ENCODE data around the gene TRDN.
"Not testable (repeated sequence)": the region's sequence is repeated elsewhere in the genome, so short reads cannot be mapped to it uniquely, and the experiment has no call there.

The TRDN gene

GRCh38 chr6:123295181-123295580, 341.6 kb downstream of the TRDN start:
- DNase-seq (ENCODE audit: low read depth), result no peak
- no peak overlapping the region for H3K4me3 ChIP-seq (replicated peaks; ENCODE audit: low read depth, low read length)
- TF ChIP-seq, protein P1, sequence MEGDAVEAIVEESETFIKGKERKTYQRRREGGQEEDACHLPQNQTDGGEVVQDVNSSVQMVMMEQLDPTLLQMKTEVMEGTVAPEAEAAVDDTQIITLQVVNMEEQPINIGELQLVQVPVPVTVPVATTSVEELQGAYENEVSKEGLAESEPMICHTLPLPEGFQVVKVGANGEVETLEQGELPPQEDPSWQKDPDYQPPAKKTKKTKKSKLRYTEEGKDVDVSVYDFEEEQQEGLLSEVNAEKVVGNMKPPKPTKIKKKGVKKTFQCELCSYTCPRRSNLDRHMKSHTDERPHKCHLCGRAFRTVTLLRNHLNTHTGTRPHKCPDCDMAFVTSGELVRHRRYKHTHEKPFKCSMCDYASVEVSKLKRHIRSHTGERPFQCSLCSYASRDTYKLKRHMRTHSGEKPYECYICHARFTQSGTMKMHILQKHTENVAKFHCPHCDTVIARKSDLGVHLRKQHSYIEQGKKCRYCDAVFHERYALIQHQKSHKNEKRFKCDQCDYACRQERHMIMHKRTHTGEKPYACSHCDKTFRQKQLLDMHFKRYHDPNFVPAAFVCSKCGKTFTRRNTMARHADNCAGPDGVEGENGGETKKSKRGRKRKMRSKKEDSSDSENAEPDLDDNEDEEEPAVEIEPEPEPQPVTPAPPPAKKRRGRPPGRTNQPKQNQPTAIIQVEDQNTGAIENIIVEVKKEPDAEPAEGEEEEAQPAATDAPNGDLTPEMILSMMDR (IDR thresholded peaks at IDR 0.05; ENCODE audit: low read length, missing control alignments), result no peak

DNA sequence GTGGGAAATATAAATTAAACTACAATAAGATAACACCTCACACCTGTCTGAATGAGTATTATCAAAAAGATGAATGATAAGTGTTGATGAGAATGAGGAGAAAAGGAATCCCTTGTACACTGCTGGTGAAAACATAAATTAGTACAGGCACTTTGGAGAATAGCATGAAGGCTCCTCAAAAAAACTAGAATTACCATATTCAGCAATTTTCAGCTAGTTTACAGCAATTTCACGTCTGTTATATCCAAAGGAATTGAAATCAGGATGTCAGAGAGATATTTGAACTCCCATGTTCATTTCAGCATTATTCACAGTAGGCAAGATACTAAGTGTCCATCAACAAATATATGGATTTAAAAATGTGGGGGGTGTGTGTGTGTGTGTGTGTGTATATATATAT, 348.1 kb downstream of the TRDN start:
- no peak for DNase-seq (ENCODE audit: low read depth)
- TF ChIP-seq, protein P1 (IDR thresholded peaks at IDR 0.05; ENCODE audit: low read length, missing control alignments), result no peak
- H3K4me3 ChIP-seq (replicated peaks; ENCODE audit: low read depth, low read length), result no peak overlapping the region

DNA sequence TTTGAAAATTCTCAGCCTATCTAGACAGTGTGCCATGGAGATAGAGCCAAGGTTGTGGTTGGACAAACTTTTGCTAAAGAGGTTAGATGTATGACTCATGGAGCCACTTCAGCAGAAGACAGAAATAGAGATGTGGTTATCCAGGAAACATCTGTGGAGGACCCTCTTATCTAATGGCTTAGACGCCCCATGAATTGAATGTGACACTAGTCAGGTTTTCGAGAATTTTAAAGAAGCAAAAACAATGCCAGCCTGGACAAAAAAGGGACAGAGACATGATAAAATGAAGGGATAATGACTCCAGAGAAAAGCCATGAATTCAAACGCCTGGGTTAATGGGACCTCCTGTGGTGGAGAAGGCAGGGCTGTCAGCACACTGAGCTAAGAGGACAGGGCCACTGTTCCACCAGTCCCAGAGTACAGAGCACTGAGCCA, 360.2 kb downstream of the TRDN start:
- H3K4me3 ChIP-seq (replicated peaks; ENCODE audit: low read depth, low read length), result no peak overlapping the region
- DNase-seq (ENCODE audit: low read depth), result no peak
- TF ChIP-seq, protein P1 (IDR thresholded peaks at IDR 0.05; ENCODE audit: low read length, missing control alignments), result no peak

- DNase-seq (ENCODE audit: low read depth), result no peak
- H3K4me3 ChIP-seq (replicated peaks; ENCODE audit: low read depth, low read length), result no peak overlapping the region
- TF ChIP-seq, protein P1 (IDR thresholded peaks at IDR 0.05; ENCODE audit: low read length, missing control alignments), result no peak
These were observed 372.8 kb downstream of the TRDN start for GRCh38 chr6:123263981-123264380.

DNA sequence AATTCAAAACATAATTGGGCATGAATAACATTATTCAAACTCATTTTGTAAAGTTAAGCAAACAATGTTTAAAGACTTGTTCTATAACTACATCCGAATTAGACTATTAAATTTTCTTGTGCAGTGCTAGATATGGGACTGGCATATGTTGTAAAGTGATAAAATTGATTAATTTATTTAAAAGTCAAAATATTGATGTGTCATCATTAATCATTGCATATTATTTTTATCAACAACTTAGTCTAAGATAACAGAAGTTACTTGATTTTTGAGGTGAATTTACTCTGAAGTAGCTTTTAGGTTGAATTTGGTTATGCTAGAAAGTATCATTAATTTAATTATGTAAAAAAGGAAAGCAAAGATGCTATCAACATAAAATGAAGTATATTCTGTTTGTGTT, 396.1 kb downstream of the TRDN start:
- no peak for DNase-seq (ENCODE audit: low read depth)
- TF ChIP-seq, protein P1 (IDR thresholded peaks at IDR 0.05; ENCODE audit: low read length, missing control alignments), result no peak
- H3K4me3 ChIP-seq (replicated peaks; ENCODE audit: low read depth, low read length), result no peak overlapping the region

GRCh38 chr6:123233336-123233735, 403.4 kb downstream of the TRDN start:
- no peak for DNase-seq (ENCODE audit: low read depth)
- H3K4me3 ChIP-seq (replicated peaks; ENCODE audit: low read depth, low read length), result no peak overlapping the region
- TF ChIP-seq, protein P1 (IDR thresholded peaks at IDR 0.05; ENCODE audit: low read length, missing control alignments), result no peak

DNA sequence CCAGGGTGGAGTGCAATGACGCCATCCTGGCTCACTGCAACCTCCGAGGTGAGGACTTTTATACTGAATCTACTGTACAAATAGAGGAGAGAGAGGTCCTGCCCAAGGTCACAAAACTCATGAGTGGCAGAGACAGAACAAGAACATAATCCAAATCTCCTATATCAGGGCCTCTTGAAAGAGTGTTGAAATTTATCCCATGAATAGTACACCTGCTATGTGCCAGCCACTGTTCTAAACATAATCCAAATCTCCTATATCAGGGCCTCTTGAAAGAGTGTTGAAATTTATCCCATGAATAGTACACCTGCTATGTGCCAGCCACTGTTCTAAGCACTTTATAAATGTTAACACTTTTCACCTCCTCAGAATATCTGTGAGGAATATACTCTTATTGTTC, 409.0 kb downstream of the TRDN start:
- DNase-seq (ENCODE audit: low read depth); H3K4me3 ChIP-seq (replicated peaks; ENCODE audit: low read depth, low read length): not testable (repeated sequence)

Data from fibroblast of pulmonary artery (primary cell).